A673 (cell line): ENCODE measurements around the gene AOC2. TPM values are rescaled to one million over a fixed set of nuclear protein-coding genes. Genes with fewer than 3 reads are reported as not detected.
"Not testable (repeated sequence)": the region's sequence is repeated elsewhere in the genome, so short reads cannot be mapped to it uniquely, and the experiment has no call there.

Experiments used
- BruUV-seq: library from RNA; stranded (reverse); fragments of 400-500 nt; replicated peaks from 2 replicates; lab custom pipeline; 2021; lab: Mats Ljungman, UMichigan
- CTCF ChIA-PET: fragments of 300-600 bp; sonication (Branson Sonifier 250); formaldehyde crosslinking; loops from one replicate; lab custom pipeline; 2022; ENCODE audit warnings: antibody characterized with exemption; lab: Charles Lee
- POLR2A ChIA-PET: fragments of 300-600 bp; sonication (Branson Sonifier 250); formaldehyde crosslinking; loops from one replicate; lab custom pipeline; 2022; ENCODE audit warnings: antibody characterized with exemption; ENCODE audit not compliant: low non-redundant PET; lab: Charles Lee
- DNase-seq: peaks from one replicate; pipeline ENCODE4 v3.0.0-alpha.2; 2015; ENCODE audit warnings: low spot score
- H3K27ac ChIP-seq: fragments of 200-600 bp; sonication (generic); 2 replicates; pipeline ENCODE4 v1.5.1; 2016; ENCODE audit warnings: mixed run types, low read depth, mild to moderate bottlenecking, mixed read lengths, antibody characterized with exemption, low read length; ENCODE audit not compliant: poor library complexity, severe bottlenecking
- H3K27me3 ChIP-seq: fragments of 200-600 bp; sonication (generic); replicated peaks from 2 replicates; pipeline ENCODE4 v1.6.1; 2017; ENCODE audit warnings: mixed run types, low read depth, mild to moderate bottlenecking, mixed read lengths, antibody characterized with exemption, low read length; ENCODE audit not compliant: insufficient read depth, poor library complexity
- H3K36me3 ChIP-seq: fragments of 200-600 bp; sonication (generic); 2 replicates; pipeline ENCODE4 v1.6.1; 2016; ENCODE audit warnings: mixed run types, mild to moderate bottlenecking, mixed read lengths, antibody characterized with exemption, low read length; ENCODE audit not compliant: insufficient read depth, poor library complexity, severe bottlenecking
- H3K4me1 ChIP-seq: fragments of 200-600 bp; sonication (generic); 2 replicates; pipeline ENCODE4 v1.6.1; 2017; ENCODE audit warnings: mixed run types, mild to moderate bottlenecking, mixed read lengths, antibody characterized with exemption, low read length; ENCODE audit not compliant: insufficient read depth, poor library complexity, severe bottlenecking
- H3K4me3 ChIP-seq: fragments of 200-600 bp; sonication (generic); 2 replicates; pipeline ENCODE4 v1.5.1; 2016; ENCODE audit warnings: low read depth, mixed run types, mild to moderate bottlenecking, mixed read lengths, low read length; ENCODE audit not compliant: poor library complexity, severe bottlenecking
- H3K9me3 ChIP-seq: fragments of 200-600 bp; sonication (generic); 2 replicates; pipeline ENCODE4 v1.6.1; 2016; ENCODE audit warnings: mixed run types, low read depth, mild to moderate bottlenecking, mixed read lengths, antibody characterized with exemption, low read length; ENCODE audit not compliant: poor library complexity, severe bottlenecking
- EZH2 ChIP-seq: fragments of 200-600 bp; sonication (generic); IDR thresholded peaks from 2 replicates; pipeline ENCODE4 v1.6.1; 2017; ENCODE audit warnings: borderline replicate concordance, low read depth, mild to moderate bottlenecking, mixed read lengths, antibody characterized with exemption, low read length; ENCODE audit not compliant: poor library complexity, severe bottlenecking
- intact Hi-C: fragments of 100-400 bp; cut with micrococcal nuclease; formaldehyde crosslinking; loops from one replicate; pipeline ENCODE4 v1.10.0; 2022; ENCODE audit not compliant: unreplicated experiment
- total RNA-seq: library from RNA; stranded (reverse); gene quantifications from 2 replicates; pipeline ENCODE4 v1.2.3, GENCODE V29; 2021
- TF ChIP-seq, protein P1 (sequence below): fragments of 300-800, 200-600 bp; sonication (generic); conservative IDR thresholded peaks from 2 replicates; pipeline ENCODE4 v1.5.1; 2017; ENCODE audit warnings: low read depth, mild to moderate bottlenecking, antibody characterized with exemption, low read length, moderate library complexity, mixed read lengths

AOC2 gene
- total RNA-seq, 1 experiment from 2014 or later: 1.2 TPM

DNA sequence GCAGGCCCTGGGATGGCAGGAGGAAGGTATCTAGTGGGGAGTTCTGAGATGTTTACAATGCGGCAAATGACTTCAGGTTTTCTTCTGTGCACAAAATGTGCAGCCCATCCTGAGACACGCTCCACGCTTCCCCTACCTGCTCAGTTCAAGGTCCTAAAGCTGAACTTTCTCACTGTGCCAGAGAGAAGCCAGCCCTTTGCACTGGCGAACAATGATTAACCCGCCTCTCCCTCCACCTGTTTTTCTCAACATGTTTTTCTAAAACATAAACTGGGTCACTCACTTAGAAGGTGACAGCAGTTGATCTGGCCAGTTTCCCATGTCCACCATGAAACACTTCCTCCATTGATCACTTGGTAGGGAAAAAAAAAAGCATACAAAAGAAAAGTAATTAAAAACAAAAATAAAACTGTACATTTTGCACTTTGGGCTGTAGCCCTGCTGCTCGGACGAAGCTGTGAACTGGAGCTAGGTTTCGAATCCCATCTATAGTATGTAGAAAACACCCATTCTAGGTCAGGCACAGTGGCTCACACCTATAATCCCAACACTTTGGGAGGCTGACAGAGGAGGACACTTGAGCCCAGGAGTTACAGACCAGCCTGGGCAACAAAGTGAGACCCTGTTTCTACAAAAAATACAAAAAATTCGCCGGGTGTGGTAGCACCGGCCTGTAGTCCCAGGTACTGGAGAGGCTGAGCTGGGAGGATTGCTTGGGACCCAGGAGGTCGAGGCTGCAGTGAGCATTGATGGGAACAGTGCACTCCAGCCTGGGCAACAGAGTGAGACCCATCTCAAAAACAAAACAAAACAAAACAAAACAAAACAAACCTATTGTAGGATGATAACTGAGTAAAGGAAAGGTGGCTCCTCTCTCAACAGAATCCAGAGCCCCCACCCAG, 50.2 kb downstream of the AOC2 start:
- no TSS peak for BruUV-seq
- ChIA-PET POLR2A (no interaction called here), CTCF (no interaction called here)

GRCh38 chr17:42895185-42895555, 50.8 kb downstream of the AOC2 start:
- POLR2A ChIA-PET: no interaction called here
- Histone ChIP-seq H3K4me1 (no peaks in the 10 kb centered on the region), H3K27me3 (no peaks in the 10 kb centered on the region), H3K9me3 (no peaks in the 10 kb centered on the region), H3K4me3 (no peak overlapping the region), H3K27ac (no peak overlapping the region), H3K36me3 (no peaks in the 10 kb centered on the region)
- DNase-seq: no peak
- BruUV-seq: no TSS peak
- CTCF ChIA-PET: no interaction called here
- TF ChIP-seq EZH2: no peak
- TF ChIP-seq, protein P1, sequence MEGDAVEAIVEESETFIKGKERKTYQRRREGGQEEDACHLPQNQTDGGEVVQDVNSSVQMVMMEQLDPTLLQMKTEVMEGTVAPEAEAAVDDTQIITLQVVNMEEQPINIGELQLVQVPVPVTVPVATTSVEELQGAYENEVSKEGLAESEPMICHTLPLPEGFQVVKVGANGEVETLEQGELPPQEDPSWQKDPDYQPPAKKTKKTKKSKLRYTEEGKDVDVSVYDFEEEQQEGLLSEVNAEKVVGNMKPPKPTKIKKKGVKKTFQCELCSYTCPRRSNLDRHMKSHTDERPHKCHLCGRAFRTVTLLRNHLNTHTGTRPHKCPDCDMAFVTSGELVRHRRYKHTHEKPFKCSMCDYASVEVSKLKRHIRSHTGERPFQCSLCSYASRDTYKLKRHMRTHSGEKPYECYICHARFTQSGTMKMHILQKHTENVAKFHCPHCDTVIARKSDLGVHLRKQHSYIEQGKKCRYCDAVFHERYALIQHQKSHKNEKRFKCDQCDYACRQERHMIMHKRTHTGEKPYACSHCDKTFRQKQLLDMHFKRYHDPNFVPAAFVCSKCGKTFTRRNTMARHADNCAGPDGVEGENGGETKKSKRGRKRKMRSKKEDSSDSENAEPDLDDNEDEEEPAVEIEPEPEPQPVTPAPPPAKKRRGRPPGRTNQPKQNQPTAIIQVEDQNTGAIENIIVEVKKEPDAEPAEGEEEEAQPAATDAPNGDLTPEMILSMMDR: no peak
- intact Hi-C loops: no loop called here

More for the DNA sequence above, 50.2 kb downstream of the AOC2 start:
- Histone ChIP-seq H3K27me3 (no peaks in the 10 kb centered on the region), H3K9me3 (no peaks in the 10 kb centered on the region), H3K27ac (no peak overlapping the region), H3K36me3 (no peaks in the 10 kb centered on the region), H3K4me3 (no peak overlapping the region), H3K4me1 (no peaks in the 10 kb centered on the region)
- TF ChIP-seq EZH2: no peak
- TF ChIP-seq, protein P1: no peak
- DNase-seq: no peak
- intact Hi-C loops: no loop called here

DNA sequence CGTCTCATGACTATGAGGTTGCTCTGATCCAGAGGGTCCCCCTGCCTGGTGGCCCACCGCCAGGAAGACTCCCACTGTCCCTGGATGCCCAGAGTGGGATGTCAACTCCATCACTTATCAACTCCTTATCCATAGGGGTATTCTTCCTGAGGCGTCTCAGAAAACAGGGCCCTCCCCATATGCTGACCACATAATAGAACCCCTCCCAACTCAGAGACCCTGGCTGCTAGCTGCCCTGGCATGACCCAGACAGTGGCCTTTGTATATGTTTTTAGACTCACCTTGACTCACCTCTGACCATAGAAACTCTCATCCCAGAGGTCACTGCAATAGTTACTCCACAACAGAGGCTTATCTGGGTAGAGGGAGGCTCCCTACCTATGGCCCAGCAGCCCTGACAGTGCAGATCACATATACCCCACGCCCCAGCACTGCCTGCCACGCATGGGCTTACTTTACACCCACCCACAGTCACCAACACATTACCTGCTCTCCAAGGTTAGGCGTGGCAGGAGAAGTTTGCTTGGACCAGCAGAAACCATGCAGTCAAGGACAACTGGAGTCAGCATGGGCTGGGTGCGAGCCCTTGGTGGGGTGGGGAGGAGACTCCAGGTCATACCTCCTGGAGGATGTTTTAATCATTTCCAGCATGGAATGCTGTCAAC, 53.9 kb downstream of the AOC2 start:
- H3K4me1 ChIP-seq: no peaks in the 10 kb centered on the region
- H3K27ac ChIP-seq: no peak overlapping the region
- H3K36me3 ChIP-seq: no peaks in the 10 kb centered on the region
- ChIA-PET POLR2A (no interaction called here), CTCF (no interaction called here)
- intact Hi-C loops: no loop called here
- no peak overlapping the region for H3K4me3 ChIP-seq
- no peaks in the 10 kb centered on the region for H3K9me3 ChIP-seq
- no TSS peak for BruUV-seq
- no peak for DNase-seq
- no peaks in the 10 kb centered on the region for H3K27me3 ChIP-seq
- TF ChIP-seq EZH2: no peak
- TF ChIP-seq, protein P1: no peak

DNA sequence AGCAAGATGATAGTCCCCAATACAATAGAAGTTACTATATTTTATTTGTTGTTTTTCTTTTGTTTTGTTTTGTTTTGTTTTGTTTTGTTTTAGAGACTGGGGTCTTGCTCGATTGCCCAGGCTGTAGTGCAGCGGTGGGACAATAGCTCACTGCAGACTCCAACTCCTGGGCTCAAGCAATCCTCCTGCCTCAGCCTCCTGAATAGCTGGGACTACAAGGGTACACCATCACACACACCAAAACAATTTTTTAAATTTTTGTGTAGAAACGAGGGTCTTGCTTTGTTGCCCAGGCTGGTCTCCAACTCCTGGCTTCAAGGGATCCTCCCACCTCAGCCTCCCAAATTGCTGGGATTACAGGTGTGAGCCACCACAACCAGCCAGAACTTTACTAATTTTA, 55.6 kb downstream of the AOC2 start:
- H3K27ac ChIP-seq, DNase-seq, H3K36me3 ChIP-seq, H3K4me3 ChIP-seq, H3K9me3 ChIP-seq, POLR2A ChIA-PET, CTCF ChIA-PET, H3K27me3 ChIP-seq, BruUV-seq, H3K4me1 ChIP-seq, intact Hi-C loops: not testable (repeated sequence)
